ENCODE data around the gene DAO.

DNA sequence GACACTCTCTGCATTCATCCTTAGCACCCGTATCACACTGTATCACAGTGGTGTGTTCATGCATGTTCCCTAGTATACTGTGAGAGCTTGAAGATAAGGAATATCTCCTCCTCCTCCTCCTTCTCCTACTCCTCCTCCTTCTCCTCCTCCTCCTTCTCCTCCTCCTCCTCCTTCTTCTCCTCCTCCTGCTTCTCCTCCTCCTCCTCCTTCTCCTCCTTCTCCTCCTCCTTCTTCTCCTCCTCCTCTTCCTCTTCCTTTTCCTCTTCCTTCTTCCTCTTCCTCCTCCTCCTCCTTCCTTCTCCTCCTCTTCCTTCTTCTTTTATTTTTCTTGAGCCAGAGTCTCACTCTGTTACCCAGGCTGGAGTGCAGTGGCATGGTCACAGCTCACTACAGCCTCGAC, 27.1 kb downstream of the DAO start:
- TF ChIP-seq POLR2A (IDR thresholded peaks at IDR 0.05; ENCODE audit: low read length), result no peak
- no peak for TF ChIP-seq GATA1 (IDR thresholded peaks at IDR 0.05; ENCODE audit: low read depth, low read length)

Data from erythroblast (primary cell).